ENCODE results near the gene CHST2.

The CHST2 gene

DNA sequence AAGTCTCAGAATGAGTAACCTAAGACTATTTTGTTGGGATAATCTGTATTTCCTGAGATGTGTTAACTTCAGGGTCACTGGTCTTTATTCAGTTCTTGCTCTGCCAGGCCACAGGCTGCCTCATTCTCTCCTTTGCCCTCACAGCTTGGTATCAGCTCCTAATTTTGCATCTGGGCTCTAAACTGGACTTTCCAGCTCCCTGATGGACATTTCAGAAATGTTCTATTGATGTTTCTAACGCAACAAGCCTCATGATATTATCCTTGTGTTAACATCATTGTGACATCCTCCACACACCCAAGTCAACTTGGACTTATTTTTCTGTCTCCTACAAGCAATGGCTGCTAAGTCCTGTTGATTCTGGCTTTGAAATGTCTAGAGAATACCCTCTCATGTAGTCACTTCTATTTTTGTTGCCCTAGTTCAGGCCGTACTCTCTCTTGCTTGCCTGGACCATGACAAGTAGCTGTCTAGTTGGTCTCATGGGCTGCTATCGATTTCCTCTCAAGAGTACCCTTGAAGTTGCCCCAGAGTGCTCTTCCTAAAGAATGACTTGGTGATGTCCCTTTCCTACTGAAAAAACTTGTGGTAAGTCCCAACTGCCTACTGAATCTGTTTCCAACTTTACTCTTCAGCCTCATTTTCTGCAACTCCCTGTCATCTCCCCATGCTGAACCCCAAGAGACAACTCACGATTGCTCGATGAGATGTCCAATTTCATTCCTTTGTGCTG lies 52.7 kb downstream of the CHST2 start:
- no peaks in the 10 kb centered on the region for H3K36me3 Mint-ChIP-seq (ENCODE audit: low read depth)
- intact Hi-C loops (cut with micrococcal nuclease) = no loop called here
- no peak overlapping the region for H3K27ac Mint-ChIP-seq
- peaks cover 47% of the 10 kb centered on the region for H3K4me1 Mint-ChIP-seq (ENCODE audit: low read depth)
- peaks cover 1% of the 10 kb centered on the region for H3K27me3 Mint-ChIP-seq
- H3K9me3 Mint-ChIP-seq = peaks cover 10% of the 10 kb centered on the region
- no peak overlapping the region for H3K4me3 Mint-ChIP-seq

DNA sequence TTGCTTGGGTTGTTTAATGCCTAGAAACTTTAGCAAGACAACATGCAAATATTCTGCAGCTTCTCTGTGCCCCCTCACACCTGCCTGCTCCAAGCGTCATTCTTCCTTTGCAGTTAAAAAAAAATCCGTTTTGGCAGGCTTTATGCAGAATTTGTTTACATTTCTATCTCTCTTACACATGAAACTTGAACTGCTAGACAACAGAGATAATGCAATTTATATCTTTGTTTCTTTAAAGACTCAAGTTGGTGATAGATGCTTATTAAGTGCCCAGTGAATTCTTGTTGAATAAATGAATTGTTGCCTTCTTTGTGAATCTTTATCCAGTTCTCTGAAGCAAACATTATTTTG lies 53.2 kb downstream of the CHST2 start:
- Mint-ChIP-seq H3K36me3 (ENCODE audit: low read depth) (no peaks in the 10 kb centered on the region), H3K27ac (no peak overlapping the region), H3K4me1 (ENCODE audit: low read depth) (peaks cover 48% of the 10 kb centered on the region), H3K27me3 (peaks cover 1% of the 10 kb centered on the region), H3K9me3 (peaks cover 10% of the 10 kb centered on the region), H3K4me3 (no peak overlapping the region)
- intact Hi-C loops (cut with micrococcal nuclease) = no loop called here

DNA sequence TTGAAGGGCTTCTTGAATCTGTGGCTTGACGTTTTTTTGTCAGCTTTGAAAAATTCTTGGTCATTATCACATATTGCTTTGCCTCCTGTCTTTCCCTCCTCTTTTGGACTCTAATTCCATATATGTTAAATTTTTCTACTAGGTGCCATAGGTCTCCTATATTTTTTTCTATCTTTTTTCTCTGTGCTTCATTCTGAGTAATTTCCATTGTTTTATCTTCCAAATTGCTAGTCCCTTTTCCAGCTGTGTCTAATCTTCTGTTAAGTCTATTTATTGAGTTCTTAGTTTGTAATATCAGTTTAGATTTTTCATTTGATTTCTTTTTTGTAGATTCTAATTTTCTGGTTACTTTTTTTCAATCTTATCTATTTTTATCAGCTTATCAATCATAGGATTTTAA lies 53.7 kb downstream of the CHST2 start:
- Mint-ChIP-seq H3K4me3 (no peak overlapping the region), H3K4me1 (ENCODE audit: low read depth) (peaks cover 48% of the 10 kb centered on the region), H3K27ac (no peak overlapping the region), H3K36me3 (ENCODE audit: low read depth) (no peaks in the 10 kb centered on the region), H3K9me3 (peaks cover 10% of the 10 kb centered on the region), H3K27me3 (peaks cover 1% of the 10 kb centered on the region)
- intact Hi-C loops (cut with micrococcal nuclease) = no loop called here

Measured in dendritic cell treated with granulocyte-macrophage colony-stimulating factor and Interleukin-4, amounts not matched to agents 40 ng/mL and 50 ng/mL, for 4 days (primary cell).